ENCODE results near the gene TENM3.
"Not testable (repeated sequence)": the region's sequence is repeated elsewhere in the genome, so short reads cannot be mapped to it uniquely, and the experiment has no call there.

TENM3 gene

GRCh38 chr4:182227611-182228010 is 15.6 kb upstream of the TENM3 start:
- in situ Hi-C loops (cut with MboI; ENCODE audit: low sequenced_read_pairs), result no loop called here

DNA sequence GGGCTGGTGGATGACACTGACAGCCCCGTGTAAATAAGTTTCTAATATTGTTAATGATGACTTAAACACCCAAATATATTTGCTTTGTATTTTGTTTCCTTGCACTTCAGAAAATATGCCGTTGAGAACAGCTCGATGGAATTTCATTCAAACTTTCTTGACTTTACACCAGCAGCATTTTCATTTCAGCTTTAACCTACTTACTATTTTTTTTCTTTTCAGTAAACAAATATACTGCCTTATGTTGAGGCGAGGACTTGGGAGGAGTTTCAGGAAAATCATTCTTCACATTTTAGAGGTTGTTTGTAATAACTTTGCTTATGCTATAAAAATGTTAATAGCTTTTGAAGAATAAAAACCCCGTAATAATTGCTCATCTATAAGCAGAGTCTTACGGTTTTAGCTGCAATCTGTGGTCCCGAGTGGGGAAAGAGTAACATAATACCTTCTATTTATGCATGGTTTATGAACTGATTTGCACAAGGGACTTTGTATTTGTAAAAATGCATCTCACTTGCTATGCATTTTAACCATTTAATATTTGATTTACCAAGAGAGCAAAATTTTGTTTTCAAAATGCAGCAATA is 14.1 kb upstream of the TENM3 start:
- in situ Hi-C loops (cut with MboI; ENCODE audit: low sequenced_read_pairs), result no loop called here

DNA sequence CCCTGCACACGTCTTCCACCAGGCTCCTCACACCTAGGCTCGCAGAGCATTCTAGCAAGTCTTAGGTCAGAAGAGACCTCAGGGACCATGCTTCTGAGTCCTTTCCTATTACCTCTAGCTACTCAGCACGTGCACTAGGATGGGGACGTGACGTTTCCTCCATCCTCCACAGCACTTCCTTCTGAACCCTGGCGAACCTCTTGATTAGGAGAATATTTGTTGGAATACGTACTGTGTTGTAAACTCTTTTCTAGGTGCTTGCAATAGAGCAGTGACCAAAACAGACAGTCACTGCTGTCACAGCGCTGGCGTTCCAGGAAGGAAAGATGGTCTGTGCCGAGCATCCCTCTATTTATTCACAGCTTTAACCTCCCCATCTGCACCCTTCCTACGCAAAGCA is 12.9 kb upstream of the TENM3 start:
- in situ Hi-C loops (cut with MboI; ENCODE audit: low sequenced_read_pairs), result no loop called here

DNA sequence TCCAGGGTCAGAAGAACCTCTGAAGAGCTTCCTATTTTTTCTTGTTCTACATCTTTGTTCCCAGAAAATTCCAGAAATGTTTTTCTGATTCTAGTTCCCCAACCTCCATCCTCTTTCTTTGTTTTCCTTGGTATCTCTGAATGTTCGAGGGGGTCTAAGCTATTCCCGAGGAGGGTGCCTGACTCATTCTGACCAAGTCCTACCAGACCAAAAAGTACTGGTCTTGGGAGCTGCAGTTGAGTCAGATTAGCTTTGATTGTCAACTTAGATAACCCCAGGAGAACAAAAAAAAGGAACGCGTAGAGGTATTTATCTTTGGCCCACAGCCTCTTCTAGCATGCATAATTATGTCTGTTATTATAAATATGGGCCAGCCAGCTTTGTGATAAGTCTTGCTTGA is 12.1 kb upstream of the TENM3 start:
- in situ Hi-C loops (cut with MboI; ENCODE audit: low sequenced_read_pairs), result no loop called here

DNA sequence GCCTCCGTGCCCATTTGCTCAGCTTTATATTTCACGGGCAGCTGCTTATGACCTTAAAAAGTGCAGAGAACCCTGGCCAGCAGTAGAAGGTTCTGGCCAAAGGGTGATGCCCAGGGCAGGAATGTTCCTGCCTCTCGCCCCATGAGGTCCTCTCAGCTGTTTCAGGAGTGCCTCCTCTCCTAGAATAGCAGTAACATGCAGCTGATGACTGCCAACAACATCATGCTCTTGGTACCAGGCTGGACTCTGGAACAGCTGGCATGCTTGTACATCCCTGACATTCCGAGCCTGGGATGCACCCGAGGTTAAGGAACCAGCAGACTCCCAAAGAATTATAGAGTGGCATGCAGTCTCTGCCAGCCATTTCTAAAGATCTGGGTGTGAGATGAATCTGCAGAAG is 11.7 kb upstream of the TENM3 start:
- in situ Hi-C loops (cut with MboI; ENCODE audit: low sequenced_read_pairs), result no loop called here

GRCh38 chr4:182233310-182234090 is 9.7 kb upstream of the TENM3 start:
- in situ Hi-C loops (cut with MboI; ENCODE audit: low sequenced_read_pairs), result no loop called here

DNA sequence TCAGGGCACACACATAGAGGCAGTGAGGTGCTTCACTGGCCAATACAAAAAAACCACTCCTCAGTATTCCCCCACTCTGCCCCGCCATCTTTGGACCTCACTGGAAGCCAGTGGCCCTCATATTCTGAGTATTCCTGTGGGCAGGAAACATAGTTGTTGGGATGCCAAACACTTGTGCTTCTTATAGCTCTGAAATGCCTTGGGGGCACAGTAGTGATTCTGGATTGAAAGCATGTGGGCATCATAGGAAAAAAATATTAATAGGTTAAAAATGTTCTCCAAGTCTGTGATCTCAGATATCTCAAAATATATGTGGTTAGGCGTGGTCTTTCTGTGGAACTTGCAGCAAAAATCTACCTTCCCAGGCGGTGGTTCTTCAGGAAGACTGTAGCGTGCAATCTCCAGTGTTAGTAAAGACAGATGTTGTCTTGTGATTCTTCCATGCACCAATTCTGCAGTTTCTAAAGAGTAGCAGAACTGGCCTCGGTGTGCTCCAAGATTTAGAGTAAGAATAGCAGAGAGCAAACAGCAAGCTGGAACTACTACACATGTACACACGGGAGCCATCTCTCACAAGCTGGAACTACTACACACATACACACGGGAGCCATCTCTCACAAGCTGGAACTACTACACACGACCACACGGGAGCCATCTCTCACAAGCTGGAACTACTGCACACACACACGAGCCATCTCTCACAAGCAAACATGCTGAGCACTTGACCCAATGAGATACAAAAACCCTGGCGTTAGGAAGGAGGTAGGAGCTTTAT is 8.0 kb upstream of the TENM3 start:
- in situ Hi-C loops (cut with MboI; ENCODE audit: low sequenced_read_pairs), result no loop called here

- in situ Hi-C loops (cut with MboI; ENCODE audit: low sequenced_read_pairs), result no loop called here
Measured at GRCh38 chr4:182236186-182236585, 7.0 kb upstream of the TENM3 start.

DNA sequence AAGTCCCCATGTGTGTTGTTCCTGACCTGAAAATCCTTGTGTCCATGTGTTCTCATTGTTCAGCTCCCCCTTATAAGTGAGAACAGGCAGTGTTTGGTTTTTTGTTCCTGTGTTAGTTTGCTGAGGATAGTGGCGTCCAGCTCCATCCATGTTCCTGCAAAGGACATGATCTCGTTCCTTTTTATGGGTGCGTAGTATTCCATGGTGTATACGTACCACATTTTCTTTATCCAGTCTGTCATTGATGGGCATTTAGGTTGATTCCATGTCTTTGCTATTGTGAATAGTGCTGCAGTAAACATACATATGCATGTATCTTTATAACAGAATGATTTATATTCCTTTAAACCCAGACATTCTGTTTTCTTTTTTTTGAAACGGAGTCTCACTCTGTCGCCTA is 6.2 kb upstream of the TENM3 start:
- in situ Hi-C loops (cut with MboI; ENCODE audit: low sequenced_read_pairs), result not testable (repeated sequence)

- in situ Hi-C loops (cut with MboI; ENCODE audit: low sequenced_read_pairs), result no loop called here
Measured at GRCh38 chr4:182238355-182238931, 4.8 kb upstream of the TENM3 start.

GRCh38 chr4:182240161-182241130 is 2.8 kb upstream of the TENM3 start:
- in situ Hi-C loops (cut with MboI; ENCODE audit: low sequenced_read_pairs), result no loop called here

DNA sequence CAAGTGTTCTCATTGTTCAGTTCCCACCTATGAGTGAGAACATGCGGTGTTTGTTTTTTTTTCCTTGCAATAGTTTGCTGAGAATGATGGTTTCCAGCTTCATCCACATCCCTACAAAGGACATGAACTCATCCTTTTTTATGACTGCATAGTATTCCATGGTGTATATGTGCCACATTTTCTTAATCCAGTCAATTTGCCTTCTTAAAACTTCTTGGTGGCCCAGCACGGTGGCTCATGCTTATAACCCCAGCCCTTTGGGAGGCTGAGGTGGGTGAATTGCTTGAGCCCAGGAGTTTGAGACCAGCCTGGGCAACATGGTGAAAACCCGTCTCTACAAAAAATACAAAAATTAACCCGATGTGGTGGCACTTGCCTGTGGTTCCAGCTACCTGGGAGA is 942 bp upstream of the TENM3 start:
- in situ Hi-C loops (cut with MboI; ENCODE audit: low sequenced_read_pairs), result not testable (repeated sequence)

GRCh38 chr4:182242787-182243186 is 415 bp upstream of the TENM3 start:
- in situ Hi-C loops (cut with MboI; ENCODE audit: low sequenced_read_pairs), result no loop called here

GRCh38 chr4:182245041-182245440 is 1.8 kb downstream of the TENM3 start:
- in situ Hi-C loops (cut with MboI; ENCODE audit: low sequenced_read_pairs), result no loop called here

GRCh38 chr4:182245541-182246215 is 2.5 kb downstream of the TENM3 start:
- in situ Hi-C loops (cut with MboI; ENCODE audit: low sequenced_read_pairs), result no loop called here

DNA sequence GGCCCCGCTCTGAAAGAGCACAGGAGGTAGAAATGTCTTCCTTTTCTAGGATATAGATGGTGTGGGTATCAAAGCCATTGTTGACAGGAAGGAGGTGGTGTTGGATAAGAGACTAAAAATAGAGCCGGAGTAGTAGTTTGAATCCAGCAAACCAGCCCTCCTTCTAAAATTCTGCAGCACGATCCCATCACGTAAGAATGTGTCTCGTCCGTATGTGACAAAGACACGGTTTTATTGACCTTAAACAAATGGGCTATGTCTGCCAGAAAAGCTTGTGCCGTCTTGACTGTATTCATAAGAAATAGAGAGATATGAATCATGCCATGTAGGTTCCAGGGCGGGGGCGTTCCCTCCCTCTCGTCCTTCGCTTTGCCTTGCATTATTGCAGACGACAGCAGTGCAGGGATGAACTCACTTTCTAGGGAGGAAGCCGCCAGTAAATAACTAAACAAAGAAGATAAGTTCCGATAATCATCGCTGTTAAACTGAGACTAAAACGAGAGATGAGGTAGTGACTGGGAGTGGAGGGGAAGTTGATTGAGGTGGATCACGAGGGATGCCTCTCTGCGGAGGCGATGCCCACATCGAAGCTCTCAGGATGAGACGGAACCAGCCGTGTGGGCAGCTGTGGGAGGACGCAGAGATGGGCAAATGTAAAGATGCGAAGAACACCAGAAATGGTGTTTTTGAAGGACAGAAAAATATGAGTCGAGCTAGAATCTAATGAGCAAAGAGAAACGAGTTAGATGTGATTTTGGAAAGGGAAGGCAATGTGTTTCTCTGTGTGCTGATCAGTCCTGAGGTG is 3.4 kb downstream of the TENM3 start:
- in situ Hi-C loops (cut with MboI; ENCODE audit: low sequenced_read_pairs), result no loop called here

GRCh38 chr4:182248295-182248694 is 5.1 kb downstream of the TENM3 start:
- in situ Hi-C loops (cut with MboI; ENCODE audit: low sequenced_read_pairs), result no loop called here

- in situ Hi-C loops (cut with MboI; ENCODE audit: low sequenced_read_pairs), result no loop called here
Measured at GRCh38 chr4:182250446-182250845, 7.2 kb downstream of the TENM3 start.

DNA sequence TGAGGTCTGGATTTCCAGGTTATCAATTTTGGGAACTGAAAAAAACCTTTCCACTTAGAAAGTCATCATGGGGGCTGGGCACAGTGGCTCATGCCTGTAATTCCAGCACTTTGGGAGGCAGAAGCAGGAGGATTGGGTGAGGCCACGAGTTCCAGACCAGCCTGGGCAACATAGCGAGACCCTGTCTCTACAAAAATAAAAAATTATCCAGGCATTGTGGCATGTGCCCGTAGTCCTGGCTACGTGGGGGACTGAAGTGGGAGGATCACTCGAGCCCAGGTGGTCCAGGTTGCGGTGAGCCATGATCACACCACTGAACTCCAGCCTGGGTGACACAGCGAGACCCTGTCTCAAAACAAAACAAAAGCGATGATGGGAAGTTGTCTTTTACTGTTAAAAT is 7.9 kb downstream of the TENM3 start:
- in situ Hi-C loops (cut with MboI; ENCODE audit: low sequenced_read_pairs), result no loop called here

All from HL-60/S4 (cell line).